NCI-H510A treated with DMSO at 0.1 percent for 48 hours (cell line): ENCODE measurements around the gene KCNH4.

Source experiments
- DNase-seq: peaks from one replicate; lab custom pipeline; 2025; lab: John Stamatoyannopoulos, UW

KCNH4 gene

GRCh38 chr17:42135664-42136653 is 45.0 kb downstream of the KCNH4 start:
- DNase-seq, result peak; percentile 77

- DNase-seq, result no peak
Measured at GRCh38 chr17:42135151-42135550, 45.8 kb downstream of the KCNH4 start.

- DNase-seq, result peak; percentile 95
Measured at GRCh38 chr17:42133461-42134041, 47.4 kb downstream of the KCNH4 start.

GRCh38 chr17:42132941-42133340 is 48.0 kb downstream of the KCNH4 start:
- peak; percentile 71 for DNase-seq

GRCh38 chr17:42131981-42132432 is 48.9 kb downstream of the KCNH4 start:
- DNase-seq, result no peak

GRCh38 chr17:42131232-42131631 is 49.7 kb downstream of the KCNH4 start:
- DNase-seq, result no peak

GRCh38 chr17:42130310-42130936 is 50.5 kb downstream of the KCNH4 start:
- DNase-seq, result no peak

- DNase-seq, result no peak
Measured at GRCh38 chr17:42129109-42129837, 51.7 kb downstream of the KCNH4 start.

- DNase-seq, result no peak
Measured at GRCh38 chr17:42127414-42127813, 53.5 kb downstream of the KCNH4 start.

GRCh38 chr17:42126836-42127235 is 54.1 kb downstream of the KCNH4 start:
- no peak for DNase-seq

- no peak for DNase-seq
Measured at GRCh38 chr17:42125565-42125964, 55.4 kb downstream of the KCNH4 start.

- no peak for DNase-seq
Measured at GRCh38 chr17:42124256-42124655, 56.7 kb downstream of the KCNH4 start.

GRCh38 chr17:42122371-42123303 is 58.3 kb downstream of the KCNH4 start, which contains the start of gene HSPB9:
Gene HSPB9, plus strand, starts transcription at chr17:42122804. Its CDS starts 47 bp downstream, at chr17:42122851.
- DNase-seq, result peak; percentile 80

GRCh38 chr17:42120770-42121769 is 59.9 kb downstream of the KCNH4 start, which contains the start of gene KAT2A:
Gene KAT2A, minus strand, starts transcription at chr17:42121367. Its CDS starts 63 bp downstream, at chr17:42121304.
- DNase-seq, result peak; percentile 79

- DNase-seq, result no peak
Measured at GRCh38 chr17:42120161-42120769, 60.7 kb downstream of the KCNH4 start.

GRCh38 chr17:42119301-42119700 is 61.6 kb downstream of the KCNH4 start:
- DNase-seq, result no peak

- peak; percentile 47 for DNase-seq
Measured at GRCh38 chr17:42118545-42118944, 62.4 kb downstream of the KCNH4 start.

GRCh38 chr17:42118126-42118510 is 62.8 kb downstream of the KCNH4 start:
- DNase-seq, result no peak
